Keratinocyte (primary cell): ENCODE results near the gene RNASE2. TPM values are rescaled to one million over a fixed set of nuclear protein-coding genes. Genes with fewer than 3 reads are reported as not detected.
"Not testable (repeated sequence)": the region's sequence is repeated elsewhere in the genome, so short reads cannot be mapped to it uniquely, and the experiment has no call there.

Experiments
- DNase-seq: peaks from one replicate; pipeline ENCODE4 v3.0.0-alpha.2; 2011; ENCODE audit warnings: low read depth, missing footprints, low spot score
- FAIRE-seq: peaks from 2 replicates; lab custom pipeline; 2011; peaks lifted over from hg19 to GRCh38; lab: Jason Lieb, UNC
- H2AFZ ChIP-seq: 2 replicates; pipeline ENCODE4 v1.6.0; 2012; ENCODE audit warnings: low read length, control low read depth, inconsistent platforms; ENCODE audit not compliant: control insufficient read depth
- H3K27ac ChIP-seq: 2 replicates; pipeline ENCODE4 v1.5.1; 2011; ENCODE audit warnings: low read length; ENCODE audit not compliant: control insufficient read depth, insufficient read depth
- H3K27me3 ChIP-seq: 3 replicates; pipeline ENCODE4 v1.6.0; 2011; ENCODE audit warnings: low read length; ENCODE audit not compliant: control insufficient read depth, insufficient read depth; ENCODE audit errors: extremely low read depth
- H3K36me3 ChIP-seq, 2 experiments: 2 replicates in 1 of 2; 3 replicates in 1 of 2; pipeline ENCODE4 v1.5.1; 2011; ENCODE audit warnings: low read length in 2 of 2, mild to moderate bottlenecking in 1 of 2; ENCODE audit not compliant: control insufficient read depth in 2 of 2, insufficient read depth in 2 of 2; ENCODE audit errors: extremely low read depth in 1 of 2
- H3K4me1 ChIP-seq: 3 replicates; pipeline ENCODE4 v1.5.1; 2011; ENCODE audit warnings: low read length; ENCODE audit not compliant: control insufficient read depth, insufficient read depth; ENCODE audit errors: extremely low read depth
- H3K4me2 ChIP-seq: 3 replicates; pipeline ENCODE4 v1.6.0; 2011; ENCODE audit warnings: low read depth, low read length; ENCODE audit not compliant: control insufficient read depth, insufficient read depth; ENCODE audit errors: extremely low read depth
- H3K4me3 ChIP-seq, 3 experiments: fragments of 200-600 bp in 1 of 3; sonication (generic) in 1 of 3; 2 replicates in 2 of 3; 3 replicates in 1 of 3; pipeline ENCODE4 v1.5.1; 2011 to 2016; ENCODE audit warnings: low read length in 3 of 3, mild to moderate bottlenecking in 3 of 3, control low read depth in 2 of 3, inconsistent platforms in 1 of 3, low read depth in 1 of 3, mixed read lengths in 1 of 3, mixed run types in 1 of 3, moderate library complexity in 1 of 3; ENCODE audit not compliant: control insufficient read depth in 2 of 3, insufficient read depth in 2 of 3; ENCODE audit errors: extremely low read depth in 1 of 3
- H3K79me2 ChIP-seq: 2 replicates; pipeline ENCODE4 v1.6.0; 2012; ENCODE audit warnings: low read length; ENCODE audit not compliant: control insufficient read depth, insufficient read depth
- H3K9ac ChIP-seq: 3 replicates; pipeline ENCODE4 v1.6.0; 2011; ENCODE audit warnings: low read length; ENCODE audit not compliant: control insufficient read depth, insufficient read depth; ENCODE audit errors: extremely low read depth
- H3K9me1 ChIP-seq: 3 replicates; pipeline ENCODE4 v1.6.0; 2011; ENCODE audit warnings: low read length; ENCODE audit not compliant: control insufficient read depth, insufficient read depth; ENCODE audit errors: extremely low read depth
- H3K9me3 ChIP-seq: 2 replicates; pipeline ENCODE4 v1.5.1; 2012; ENCODE audit warnings: low read depth, low read length; ENCODE audit not compliant: control insufficient read depth
- H4K20me1 ChIP-seq: 3 replicates; pipeline ENCODE4 v1.6.0; 2011; ENCODE audit warnings: low read length; ENCODE audit not compliant: control insufficient read depth, insufficient read depth; ENCODE audit errors: extremely low read depth
- EZH2 ChIP-seq: IDR thresholded peaks from one replicate; pipeline ENCODE4 v1.6.1; 2012; ENCODE audit warnings: inconsistent platforms, mild to moderate bottlenecking, low read length, moderate library complexity
- dilution Hi-C: fragments of 300-500 bp; cut with MboI; formaldehyde crosslinking; loops from one replicate; pipeline ENCODE4 v1.7.0; 2020; ENCODE audit warnings: low sequenced_read_pairs; ENCODE audit not compliant: extremely low pct_ligation_motif_present
- polyA plus RNA-seq, 5 experiments: library from polyadenylated mRNA; depleted of rRNA in 3 of 5; stranded (reverse) in 3 of 5; stranded (forward) in 1 of 5; unstranded in 1 of 5; fragments of >200 nt; gene quantifications; 1 replicate in 1 of 5; 2 replicates in 3 of 5; 3 replicates in 1 of 5; pipeline versions ENCODE4 v1.2.1 to v1.2.3, GENCODE V29; 2011 to 2012; ENCODE audit warnings: missing spikeins in 2 of 5, low read depth in 1 of 5, low replicate concordance in 1 of 5
- TF ChIP-seq, protein P1 (sequence below), 3 experiments: IDR thresholded peaks in 1 of 3; conservative IDR thresholded peaks in 1 of 3; optimal IDR thresholded peaks in 1 of 3; 2 replicates in 2 of 3; 3 replicates in 1 of 3; pipeline versions ENCODE3 to v1.5.1; 2011; ENCODE audit warnings: low read length in 3 of 3, mild to moderate bottlenecking in 3 of 3, moderate library complexity in 2 of 3, control low read depth in 1 of 3, inconsistent platforms in 1 of 3; ENCODE audit not compliant: insufficient read depth in 2 of 3; ENCODE audit errors: extremely low read depth in 1 of 3

RNASE2 gene
- polyA plus RNA-seq, 1 donor (not counting 4 experiments of a cell fraction or from before 2014, with no cell fraction given), result not detected

DNA sequence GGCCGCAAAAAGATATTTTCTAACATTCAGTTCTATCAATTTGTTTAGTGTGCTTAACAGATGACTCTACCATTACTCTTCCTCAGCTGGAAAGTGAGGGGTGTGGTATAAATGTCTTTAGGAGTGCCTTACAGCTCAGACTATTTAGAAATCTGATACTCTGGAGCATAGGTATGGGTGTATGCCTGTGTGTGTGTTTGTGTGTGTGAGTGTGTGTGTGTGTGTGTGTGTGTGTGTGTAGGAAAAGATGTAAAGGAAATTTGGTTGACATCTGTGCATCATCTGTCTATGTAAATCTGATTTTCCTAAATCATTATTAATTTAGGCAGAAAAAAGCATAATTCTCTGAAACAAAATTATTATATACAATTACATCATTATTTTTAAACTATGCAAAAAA, 48.1 kb upstream of the RNASE2 start:
- DNase-seq, result no peak
- dilution Hi-C loops, result no loop called here
- no peaks in the 10 kb centered on the region for H3K27me3 ChIP-seq
- H3K27ac ChIP-seq, result no peak overlapping the region
- TF ChIP-seq EZH2, result no peak
- TF ChIP-seq, protein P1, sequence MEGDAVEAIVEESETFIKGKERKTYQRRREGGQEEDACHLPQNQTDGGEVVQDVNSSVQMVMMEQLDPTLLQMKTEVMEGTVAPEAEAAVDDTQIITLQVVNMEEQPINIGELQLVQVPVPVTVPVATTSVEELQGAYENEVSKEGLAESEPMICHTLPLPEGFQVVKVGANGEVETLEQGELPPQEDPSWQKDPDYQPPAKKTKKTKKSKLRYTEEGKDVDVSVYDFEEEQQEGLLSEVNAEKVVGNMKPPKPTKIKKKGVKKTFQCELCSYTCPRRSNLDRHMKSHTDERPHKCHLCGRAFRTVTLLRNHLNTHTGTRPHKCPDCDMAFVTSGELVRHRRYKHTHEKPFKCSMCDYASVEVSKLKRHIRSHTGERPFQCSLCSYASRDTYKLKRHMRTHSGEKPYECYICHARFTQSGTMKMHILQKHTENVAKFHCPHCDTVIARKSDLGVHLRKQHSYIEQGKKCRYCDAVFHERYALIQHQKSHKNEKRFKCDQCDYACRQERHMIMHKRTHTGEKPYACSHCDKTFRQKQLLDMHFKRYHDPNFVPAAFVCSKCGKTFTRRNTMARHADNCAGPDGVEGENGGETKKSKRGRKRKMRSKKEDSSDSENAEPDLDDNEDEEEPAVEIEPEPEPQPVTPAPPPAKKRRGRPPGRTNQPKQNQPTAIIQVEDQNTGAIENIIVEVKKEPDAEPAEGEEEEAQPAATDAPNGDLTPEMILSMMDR (optimal IDR thresholded peaks at IDR 0.05 in 1 of 3, IDR thresholded peaks at IDR 0.05 in 1 of 3, conservative IDR thresholded peaks at IDR 0.05 in 1 of 3; ENCODE audit: extremely low read depth in 1 of 3, insufficient read depth in 2 of 3, low read length in 3 of 3), result no peak
- no peaks in the 10 kb centered on the region for H3K9me1 ChIP-seq
- H3K4me1 ChIP-seq, result no peaks in the 10 kb centered on the region
- H3K9me3 ChIP-seq, result no peaks in the 10 kb centered on the region
- H3K4me3 ChIP-seq, result no peak overlapping the region
- H3K9ac ChIP-seq, result no peak overlapping the region
- no peak for FAIRE-seq
- no peak overlapping the region for H3K4me2 ChIP-seq
- no peaks in the 10 kb centered on the region for H3K36me3 ChIP-seq
- no peak overlapping the region for H2AFZ ChIP-seq
- H4K20me1 ChIP-seq, result no peaks in the 10 kb centered on the region
- H3K79me2 ChIP-seq, result no peaks in the 10 kb centered on the region

DNA sequence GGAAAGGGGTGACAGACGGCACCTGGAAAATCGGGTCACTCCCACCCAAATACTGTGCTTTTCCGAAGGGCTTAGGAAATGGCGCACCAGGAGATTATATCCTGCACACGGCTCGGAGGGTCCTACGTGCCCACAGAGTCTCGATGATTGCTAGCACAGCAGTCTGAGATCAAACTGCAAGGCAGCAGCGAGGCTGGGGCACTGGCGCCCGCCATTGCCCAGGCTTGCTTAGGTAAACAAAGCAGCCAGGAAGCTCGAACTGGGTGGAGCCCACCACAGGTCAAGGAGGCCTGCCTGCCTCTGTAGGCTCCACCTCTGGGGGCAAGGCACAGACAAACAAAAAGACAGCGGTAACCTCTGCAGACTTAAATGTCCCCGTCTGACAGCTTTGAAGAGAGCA, 44.5 kb upstream of the RNASE2 start:
- H2AFZ ChIP-seq, H3K4me2 ChIP-seq, H4K20me1 ChIP-seq, DNase-seq, H3K27ac ChIP-seq, H3K27me3 ChIP-seq, H3K79me2 ChIP-seq, H3K9me3 ChIP-seq, H3K9me1 ChIP-seq, H3K4me1 ChIP-seq, dilution Hi-C loops, FAIRE-seq, H3K36me3 ChIP-seq, H3K4me3 ChIP-seq, H3K9ac ChIP-seq: not testable (repeated sequence)

DNA sequence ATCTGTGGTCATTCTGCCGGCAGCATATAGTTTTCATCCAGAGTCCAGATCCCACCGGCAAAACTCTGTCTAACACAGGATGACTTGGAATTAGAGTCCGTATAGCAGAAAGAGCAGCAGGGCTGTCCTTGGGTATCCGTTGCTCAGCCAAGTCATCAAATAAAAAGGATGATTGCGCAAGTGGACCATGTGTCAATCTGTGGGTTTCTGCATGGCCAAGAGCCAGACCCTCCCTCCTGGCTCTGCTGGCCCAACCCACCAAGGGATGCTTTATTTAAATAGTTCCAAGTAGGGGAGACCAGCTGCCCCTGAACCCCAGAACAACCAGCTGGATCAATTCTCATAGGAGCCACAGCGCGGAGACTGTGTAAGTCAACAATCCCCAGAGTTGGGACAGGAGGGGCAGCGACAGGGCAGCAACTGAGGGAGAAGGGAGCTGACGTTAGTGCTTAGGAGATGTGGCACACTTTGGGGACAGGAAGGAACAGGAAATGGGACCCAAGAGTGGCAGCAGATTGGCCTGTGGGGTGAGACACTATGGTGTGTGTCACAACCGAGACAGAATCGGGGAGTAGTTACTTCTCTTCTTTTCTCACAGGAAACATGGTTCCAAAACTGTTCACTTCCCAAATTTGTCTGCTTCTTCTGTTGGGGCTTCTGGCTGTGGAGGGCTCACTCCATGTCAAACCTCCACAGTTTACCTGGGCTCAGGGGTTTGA, 36.1 kb upstream of the RNASE2 start:
- H3K4me2 ChIP-seq, H3K79me2 ChIP-seq, H4K20me1 ChIP-seq, DNase-seq, H3K36me3 ChIP-seq, H3K4me1 ChIP-seq, H3K4me3 ChIP-seq, dilution Hi-C loops, FAIRE-seq, H2AFZ ChIP-seq, H3K9me1 ChIP-seq, H3K27me3 ChIP-seq, H3K9me3 ChIP-seq, H3K27ac ChIP-seq, H3K9ac ChIP-seq: not testable (repeated sequence)

DNA sequence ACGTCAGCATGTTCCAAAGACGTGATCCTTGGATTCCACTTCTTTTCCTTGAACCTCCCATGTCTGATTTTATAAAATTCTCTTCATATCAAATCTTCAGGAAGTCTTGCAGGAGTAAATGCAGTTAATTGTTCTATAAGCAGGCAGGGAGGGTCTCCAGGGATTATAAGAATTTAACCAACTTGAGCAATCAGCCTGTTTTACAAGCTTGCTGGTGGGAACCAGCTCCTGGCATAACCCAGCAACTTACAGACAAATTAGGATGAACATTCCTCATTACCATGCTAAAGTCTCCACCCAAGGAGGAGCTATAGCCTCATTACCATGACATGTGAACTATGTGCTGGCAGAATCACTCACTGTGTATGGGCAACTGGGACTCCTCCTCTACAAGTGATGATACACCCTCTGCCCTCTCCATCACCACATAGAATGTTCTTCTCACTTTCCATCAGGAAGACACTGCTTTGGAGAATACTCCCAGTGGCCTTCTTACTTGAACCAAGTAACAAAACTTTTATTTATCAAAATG, 31.5 kb upstream of the RNASE2 start:
- H3K79me2 ChIP-seq, H3K9ac ChIP-seq, H3K4me1 ChIP-seq, DNase-seq, H2AFZ ChIP-seq, H3K27ac ChIP-seq, H3K9me3 ChIP-seq, dilution Hi-C loops, H4K20me1 ChIP-seq, H3K9me1 ChIP-seq, H3K36me3 ChIP-seq, H3K27me3 ChIP-seq, H3K4me3 ChIP-seq, FAIRE-seq, H3K4me2 ChIP-seq: not testable (repeated sequence)
